ENCODE measurements around the gene SPATA33. TPM values are rescaled to one million over a fixed set of nuclear protein-coding genes. Genes with fewer than 3 reads are reported as not detected.

SPATA33 gene
- total RNA-seq, 1 experiment from 2014 or later, result 12.0 TPM

DNA sequence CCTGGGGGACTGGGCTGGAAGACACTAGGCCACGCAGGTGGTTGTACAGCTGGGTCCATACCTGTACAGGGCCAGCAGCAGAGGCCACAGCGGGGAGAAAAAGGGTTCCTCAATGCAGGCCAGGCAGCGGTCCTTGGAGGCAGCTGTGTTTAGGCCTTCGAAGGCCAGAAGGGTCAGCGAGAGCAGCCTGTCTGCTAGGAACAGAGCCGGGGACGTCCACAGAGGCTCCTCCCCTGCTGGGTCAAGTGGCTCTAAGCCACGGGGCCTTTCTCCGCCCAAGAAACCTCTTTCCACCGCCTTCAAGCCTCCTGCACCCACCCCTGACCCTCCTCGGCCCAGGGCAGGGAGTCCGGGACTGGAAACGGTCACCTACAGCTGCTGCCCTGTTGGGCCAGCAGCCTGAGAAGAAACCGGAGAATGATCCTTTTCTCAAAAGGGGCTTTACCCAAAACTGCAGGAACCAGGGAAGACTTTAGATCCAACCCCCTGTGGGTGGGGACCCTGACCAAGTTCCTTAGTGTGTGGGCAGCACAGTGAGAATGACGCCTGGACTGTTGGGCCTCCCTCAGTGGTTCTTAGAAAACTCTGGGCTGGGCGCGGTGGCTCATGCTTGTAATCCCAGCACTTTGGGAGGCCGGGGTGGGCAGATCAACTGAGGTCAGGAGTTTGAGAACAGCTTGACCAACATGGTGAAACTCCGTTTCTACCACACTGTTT is 52.2 kb downstream of the SPATA33 start:
- Mint-ChIP-seq H3K27ac (no peak overlapping the region; the same call in 1 of the 2 replicates), H3K36me3 (peaks cover 10% of the 10 kb centered on the region), H3K9me3 (no peaks in the 10 kb centered on the region), H3K27me3 (ENCODE audit: low read depth) (peaks cover 28% of the 10 kb centered on the region), H3K4me3 (peak overlapping the region; percentile 16; the same call in 1 of the 2 replicates), H3K4me1 (peaks cover 11% of the 10 kb centered on the region)
- ChIA-PET POLR2A (interaction anchor here (0.6 to 3.5 kb wide), 4 partner anchors 9 to 163 kb away, joined by 3 to 18 read pairs (median 4); partner anchors contain the start of genes SPATA2L and TCF25), CTCF (interaction anchor here (0.6 to 6.2 kb wide), 8 partner anchors 9 to 215 kb away, joined by 3 to 36 read pairs (median 4); partner anchors contain the start of genes SPATA2L and VPS9D1)
- no peak for ATAC-seq
- TF ChIP-seq, protein P1, sequence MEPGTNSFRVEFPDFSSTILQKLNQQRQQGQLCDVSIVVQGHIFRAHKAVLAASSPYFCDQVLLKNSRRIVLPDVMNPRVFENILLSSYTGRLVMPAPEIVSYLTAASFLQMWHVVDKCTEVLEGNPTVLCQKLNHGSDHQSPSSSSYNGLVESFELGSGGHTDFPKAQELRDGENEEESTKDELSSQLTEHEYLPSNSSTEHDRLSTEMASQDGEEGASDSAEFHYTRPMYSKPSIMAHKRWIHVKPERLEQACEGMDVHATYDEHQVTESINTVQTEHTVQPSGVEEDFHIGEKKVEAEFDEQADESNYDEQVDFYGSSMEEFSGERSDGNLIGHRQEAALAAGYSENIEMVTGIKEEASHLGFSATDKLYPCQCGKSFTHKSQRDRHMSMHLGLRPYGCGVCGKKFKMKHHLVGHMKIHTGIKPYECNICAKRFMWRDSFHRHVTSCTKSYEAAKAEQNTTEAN (CRISPR knock-in tag; IDR thresholded peaks at IDR 0.05), result no peak
- TF ChIP-seq ATF1 (CRISPR knock-in tag; IDR thresholded peaks at IDR 0.05) (no peak), USF2 (CRISPR knock-in tag; IDR thresholded peaks at IDR 0.05) (no peak), JUN (CRISPR knock-in tag; IDR thresholded peaks at IDR 0.05) (no peak)
- no peak for DNase-seq (ENCODE audit: low spot score)

DNA sequence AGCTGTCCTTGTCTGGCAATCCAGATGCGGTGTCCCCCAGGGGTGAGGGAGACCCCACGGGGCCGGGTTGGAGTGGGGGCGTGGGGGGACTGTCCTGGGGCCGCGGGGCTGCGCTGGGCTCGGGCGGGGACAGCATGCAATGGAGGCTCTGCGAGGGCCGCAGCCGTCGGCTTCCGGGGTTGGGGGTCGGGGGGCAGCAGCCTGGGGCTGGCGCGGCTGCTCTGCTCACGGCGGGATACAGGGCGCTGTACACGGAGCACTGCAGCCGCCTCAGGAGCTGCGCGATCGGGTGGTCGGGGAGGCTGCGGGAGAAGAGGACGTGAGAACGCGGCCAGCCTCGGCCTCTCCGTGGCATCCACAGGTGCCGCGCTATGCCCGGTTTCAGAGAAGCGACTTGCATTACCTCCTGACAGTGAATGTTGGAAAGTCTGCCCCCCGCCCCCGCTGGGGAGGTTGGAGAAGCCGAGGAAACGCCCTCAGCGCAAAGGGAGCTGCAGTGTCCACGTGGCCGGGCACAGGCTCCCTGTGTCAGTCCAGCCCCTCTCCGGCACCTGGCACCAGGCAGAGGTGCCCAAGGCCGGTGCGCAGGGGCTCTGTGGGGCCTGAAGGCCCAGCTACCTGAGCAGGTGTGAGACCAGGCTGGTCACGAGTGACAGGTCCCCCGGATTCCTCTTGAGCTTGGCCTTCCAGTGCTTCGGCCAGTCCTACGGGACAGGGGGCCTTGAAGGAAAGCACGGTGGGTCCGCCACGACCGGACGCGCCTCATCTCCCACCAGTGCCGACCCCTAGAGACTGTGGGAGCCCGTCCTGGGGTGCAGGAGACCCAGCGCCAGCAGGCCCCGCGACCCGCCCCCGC is 53.3 kb downstream of the SPATA33 start:
- H3K27me3 Mint-ChIP-seq (ENCODE audit: low read depth), result peaks cover 24% of the 10 kb centered on the region
- DNase-seq (ENCODE audit: low spot score) (peak; percentile 47), ATAC-seq (peak; percentile 11)
- no peak overlapping the region for H3K27ac Mint-ChIP-seq
- H3K36me3 Mint-ChIP-seq, result peaks cover 12% of the 10 kb centered on the region
- ChIA-PET CTCF (interaction anchor here (1.1 to 6.2 kb wide), 3 partner anchors 9 to 21 kb away, joined by 3 to 36 read pairs (median 3); partner anchors contain the start of genes SPATA2L and VPS9D1), POLR2A (interaction anchor here (1.1 to 3.5 kb wide), 2 partner anchors 10 to 162 kb away, joined by 4 to 18 read pairs; partner anchors contain the start of genes SPATA2L and TCF25)
- TF ChIP-seq ZNF416 (CRISPR knock-in tag; IDR thresholded peaks at IDR 0.05) (no peak), FOXP1 (CRISPR knock-in tag; IDR thresholded peaks at IDR 0.05; ENCODE audit: borderline replicate concordance) (peak; percentile 37; the same call in 1 of the 2 replicates)
- no peak overlapping the region for H3K4me3 Mint-ChIP-seq
- no peaks in the 10 kb centered on the region for H3K9me3 Mint-ChIP-seq
- H3K4me1 Mint-ChIP-seq, result peaks cover 11% of the 10 kb centered on the region

GRCh38 chr16:89711601-89712273 is 54.1 kb downstream of the SPATA33 start:
- ATAC-seq (peak; percentile 66), DNase-seq (ENCODE audit: low spot score) (peak; percentile 79)
- peaks cover 7% of the 10 kb centered on the region for H3K4me1 Mint-ChIP-seq
- H3K27me3 Mint-ChIP-seq (ENCODE audit: low read depth), result peaks cover 27% of the 10 kb centered on the region
- CTCF ChIA-PET, result interaction anchor here (1.3 to 6.2 kb wide), 2 partner anchors 8 to 11 kb away, joined by 3 to 36 read pairs; partner anchors contain the start of genes SPATA2L and VPS9D1
- POLR2A ChIA-PET, result interaction anchor here (3.5 kb wide), 1 partner anchor 11 kb away, joined by 18 read pairs; the partner anchor contains the start of gene SPATA2L
- H3K36me3 Mint-ChIP-seq, result peaks cover 16% of the 10 kb centered on the region
- peak overlapping the region; percentile 73 for H3K4me3 Mint-ChIP-seq
- no peak overlapping the region for H3K27ac Mint-ChIP-seq
- H3K9me3 Mint-ChIP-seq, result no peaks in the 10 kb centered on the region
- TF ChIP-seq ATF1 (CRISPR knock-in tag; IDR thresholded peaks at IDR 0.05) (no peak), SMAD4 (CRISPR knock-in tag; IDR thresholded peaks at IDR 0.05) (no peak), SMAD3 (CRISPR knock-in tag; IDR thresholded peaks at IDR 0.05; ENCODE audit: borderline replicate concordance) (no peak), ELF4 (CRISPR knock-in tag; IDR thresholded peaks at IDR 0.05; ENCODE audit: low read depth) (0 out of 2 replicates have a peak, but pooled peaks have one; percentile 51), ATF2 (CRISPR knock-in tag; IDR thresholded peaks at IDR 0.05; ENCODE audit: borderline replicate concordance, low read depth) (no peak), ZNF317 (CRISPR knock-in tag; IDR thresholded peaks at IDR 0.05; ENCODE audit: borderline replicate concordance, low read depth) (no peak), PRRX2 (CRISPR knock-in tag; IDR thresholded peaks at IDR 0.05) (no peak), SP1 (CRISPR knock-in tag; conservative IDR thresholded peaks at IDR 0.05) (peak; percentile 56; the same call in 1 of the 2 replicates), USF1 (CRISPR knock-in tag; IDR thresholded peaks at IDR 0.05) (peak; percentile 52; the same call in 1 of the 2 replicates)
- TF ChIP-seq, protein P2, sequence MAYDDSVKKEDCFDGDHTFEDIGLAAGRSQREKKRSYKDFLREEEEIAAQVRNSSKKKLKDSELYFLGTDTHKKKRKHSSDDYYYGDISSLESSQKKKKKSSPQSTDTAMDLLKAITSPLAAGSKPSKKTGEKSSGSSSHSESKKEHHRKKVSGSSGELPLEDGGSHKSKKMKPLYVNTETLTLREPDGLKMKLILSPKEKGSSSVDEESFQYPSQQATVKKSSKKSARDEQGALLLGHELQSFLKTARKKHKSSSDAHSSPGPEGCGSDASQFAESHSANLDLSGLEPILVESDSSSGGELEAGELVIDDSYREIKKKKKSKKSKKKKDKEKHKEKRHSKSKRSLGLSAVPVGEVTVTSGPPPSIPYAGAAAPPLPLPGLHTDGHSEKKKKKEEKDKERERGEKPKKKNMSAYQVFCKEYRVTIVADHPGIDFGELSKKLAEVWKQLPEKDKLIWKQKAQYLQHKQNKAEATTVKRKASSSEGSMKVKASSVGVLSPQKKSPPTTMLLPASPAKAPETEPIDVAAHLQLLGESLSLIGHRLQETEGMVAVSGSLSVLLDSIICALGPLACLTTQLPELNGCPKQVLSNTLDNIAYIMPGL (CRISPR knock-in tag; IDR thresholded peaks at IDR 0.05), result no peak
- TF ChIP-seq, protein P3, sequence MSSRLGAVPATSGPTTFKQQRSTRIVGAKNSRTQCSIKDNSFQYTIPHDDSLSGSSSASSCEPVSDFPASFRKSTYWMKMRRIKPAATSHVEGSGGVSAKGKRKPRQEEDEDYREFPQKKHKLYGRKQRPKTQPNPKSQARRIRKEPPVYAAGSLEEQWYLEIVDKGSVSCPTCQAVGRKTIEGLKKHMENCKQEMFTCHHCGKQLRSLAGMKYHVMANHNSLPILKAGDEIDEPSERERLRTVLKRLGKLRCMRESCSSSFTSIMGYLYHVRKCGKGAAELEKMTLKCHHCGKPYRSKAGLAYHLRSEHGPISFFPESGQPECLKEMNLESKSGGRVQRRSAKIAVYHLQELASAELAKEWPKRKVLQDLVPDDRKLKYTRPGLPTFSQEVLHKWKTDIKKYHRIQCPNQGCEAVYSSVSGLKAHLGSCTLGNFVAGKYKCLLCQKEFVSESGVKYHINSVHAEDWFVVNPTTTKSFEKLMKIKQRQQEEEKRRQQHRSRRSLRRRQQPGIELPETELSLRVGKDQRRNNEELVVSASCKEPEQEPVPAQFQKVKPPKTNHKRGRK (CRISPR knock-in tag; IDR thresholded peaks at IDR 0.05; ENCODE audit: borderline replicate concordance), result no peak

All from WTC11 (cell line).